Measurements from ENCODE around the gene ATAT1. TPM values are rescaled to one million over a fixed set of nuclear protein-coding genes. Genes with fewer than 3 reads are reported as not detected.

ATAT1 gene
- total RNA-seq, 4 donors from 2014 or later = 8.5 to 10.2 (median 10.1) TPM; not detected in 1

- intact Hi-C loops (cut with DNase I; ENCODE audit: low total_unique reads) = loop anchor here (2.0 kb wide), 1 partner anchor 33 kb away; the partner anchor contains the start of gene TUBB
- peak; percentile 63 to 66 for DNase-seq
- TF ChIP-seq, protein P1, sequence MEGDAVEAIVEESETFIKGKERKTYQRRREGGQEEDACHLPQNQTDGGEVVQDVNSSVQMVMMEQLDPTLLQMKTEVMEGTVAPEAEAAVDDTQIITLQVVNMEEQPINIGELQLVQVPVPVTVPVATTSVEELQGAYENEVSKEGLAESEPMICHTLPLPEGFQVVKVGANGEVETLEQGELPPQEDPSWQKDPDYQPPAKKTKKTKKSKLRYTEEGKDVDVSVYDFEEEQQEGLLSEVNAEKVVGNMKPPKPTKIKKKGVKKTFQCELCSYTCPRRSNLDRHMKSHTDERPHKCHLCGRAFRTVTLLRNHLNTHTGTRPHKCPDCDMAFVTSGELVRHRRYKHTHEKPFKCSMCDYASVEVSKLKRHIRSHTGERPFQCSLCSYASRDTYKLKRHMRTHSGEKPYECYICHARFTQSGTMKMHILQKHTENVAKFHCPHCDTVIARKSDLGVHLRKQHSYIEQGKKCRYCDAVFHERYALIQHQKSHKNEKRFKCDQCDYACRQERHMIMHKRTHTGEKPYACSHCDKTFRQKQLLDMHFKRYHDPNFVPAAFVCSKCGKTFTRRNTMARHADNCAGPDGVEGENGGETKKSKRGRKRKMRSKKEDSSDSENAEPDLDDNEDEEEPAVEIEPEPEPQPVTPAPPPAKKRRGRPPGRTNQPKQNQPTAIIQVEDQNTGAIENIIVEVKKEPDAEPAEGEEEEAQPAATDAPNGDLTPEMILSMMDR (IDR thresholded peaks at IDR 0.05) = peak; percentile 3 to 43 (median 38)
- TF ChIP-seq POLR2A (IDR thresholded peaks at IDR 0.05) = no peak
- Histone ChIP-seq H3K9me3 (no peaks in the 10 kb centered on the region), H3K4me1 (peaks cover 8 to 16% of the 10 kb centered on the region in 2 donors), H3K27ac (peak overlapping the region; percentile 98 to 99), H3K27me3 (no peaks in the 10 kb centered on the region), H3K36me3 (no peaks in the 10 kb centered on the region), H3K4me3 (peak overlapping the region; percentile 79 to 99)
Observed at GRCh38 chr6:30687659-30688431, 61.2 kb downstream of the ATAT1 start.

- TF ChIP-seq, protein P1 (IDR thresholded peaks at IDR 0.05) = no peak
- no peak for TF ChIP-seq POLR2A (IDR thresholded peaks at IDR 0.05)
- H3K36me3 ChIP-seq = no peaks in the 10 kb centered on the region
- no peaks in the 10 kb centered on the region for H3K9me3 ChIP-seq
- no peak overlapping the region for H3K4me3 ChIP-seq
- peaks cover 8 to 12% of the 10 kb centered on the region in 2 donors for H3K4me1 ChIP-seq
- peak overlapping the region; percentile 98 to 99 for H3K27ac ChIP-seq
- intact Hi-C loops (cut with DNase I; ENCODE audit: low total_unique reads) = no loop called here
- no peaks in the 10 kb centered on the region for H3K27me3 ChIP-seq
- no peak for DNase-seq
Observed at GRCh38 chr6:30688569-30688968, 61.9 kb downstream of the ATAT1 start.

GRCh38 chr6:30689022-30689865, 62.6 kb downstream of the ATAT1 start:
- H3K4me1 ChIP-seq = peaks cover 8 to 10% of the 10 kb centered on the region in 2 donors

DNA sequence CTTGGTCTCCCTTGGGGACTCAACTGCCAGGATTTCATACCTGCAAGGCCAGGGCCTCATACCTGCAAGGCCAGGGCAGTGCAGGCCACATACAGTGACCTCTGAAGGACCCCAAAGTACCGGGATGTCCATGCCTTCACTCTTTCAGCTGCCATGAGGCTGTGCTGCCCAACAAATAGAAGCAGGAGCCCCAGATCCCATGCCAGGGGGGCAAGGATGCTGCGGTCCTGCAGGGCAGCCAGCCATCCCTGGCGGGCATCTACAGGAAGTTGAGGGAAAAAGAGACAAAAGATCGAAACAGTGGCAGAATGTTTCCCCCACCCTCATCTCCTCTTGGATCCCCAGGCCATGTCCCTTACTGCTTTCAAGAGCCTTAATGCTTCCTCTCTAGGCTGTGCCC, 63.3 kb downstream of the ATAT1 start:
- TF ChIP-seq, protein P1 (IDR thresholded peaks at IDR 0.05) = no peak
- TF ChIP-seq POLR2A (IDR thresholded peaks at IDR 0.05) = no peak
- Histone ChIP-seq H3K4me1 (peaks cover 8 to 10% of the 10 kb centered on the region in 2 donors), H3K4me3 (peak overlapping the region; percentile 60 to 78), H3K27me3 (no peaks in the 10 kb centered on the region), H3K27ac (peak overlapping the region; percentile 98 to 99), H3K36me3 (no peaks in the 10 kb centered on the region), H3K9me3 (no peaks in the 10 kb centered on the region)
- DNase-seq = no peak
- intact Hi-C loops (cut with DNase I; ENCODE audit: low total_unique reads) = no loop called here

More at GRCh38 chr6:30689022-30689865, 62.6 kb downstream of the ATAT1 start:
- no peak overlapping the region for H3K4me3 ChIP-seq
- intact Hi-C loops (cut with DNase I; ENCODE audit: low total_unique reads) = no loop called here
- no peaks in the 10 kb centered on the region for H3K36me3 ChIP-seq
- no peak for DNase-seq
- TF ChIP-seq POLR2A (IDR thresholded peaks at IDR 0.05) = no peak
- TF ChIP-seq, protein P1 (IDR thresholded peaks at IDR 0.05) = no peak
- peak overlapping the region; percentile 98 to 99 for H3K27ac ChIP-seq
- no peaks in the 10 kb centered on the region for H3K9me3 ChIP-seq
- H3K27me3 ChIP-seq = no peaks in the 10 kb centered on the region
